Lower leg skin (tissue), 3 donors: ENCODE measurements around the gene NIPSNAP2.

Experiments
- POLR2A ChIP-seq, 2 donors: fragments of 450-650 bp; IDR thresholded peaks; one replicate each; pipeline ENCODE4 v1.6.1; 2016 to 2017; ENCODE audit warnings: antibody characterized with exemption in 2 of 2, mild to moderate bottlenecking in 1 of 2, moderate library complexity in 1 of 2
- TF ChIP-seq, protein P1 (sequence below), 3 donors: fragments of 450-650 bp; IDR thresholded peaks; one replicate each; pipeline ENCODE4 v1.5.1; 2016; ENCODE audit warnings: antibody characterized with exemption in 3 of 3, mild to moderate bottlenecking in 3 of 3, moderate library complexity in 2 of 3

- TF ChIP-seq, protein P1, sequence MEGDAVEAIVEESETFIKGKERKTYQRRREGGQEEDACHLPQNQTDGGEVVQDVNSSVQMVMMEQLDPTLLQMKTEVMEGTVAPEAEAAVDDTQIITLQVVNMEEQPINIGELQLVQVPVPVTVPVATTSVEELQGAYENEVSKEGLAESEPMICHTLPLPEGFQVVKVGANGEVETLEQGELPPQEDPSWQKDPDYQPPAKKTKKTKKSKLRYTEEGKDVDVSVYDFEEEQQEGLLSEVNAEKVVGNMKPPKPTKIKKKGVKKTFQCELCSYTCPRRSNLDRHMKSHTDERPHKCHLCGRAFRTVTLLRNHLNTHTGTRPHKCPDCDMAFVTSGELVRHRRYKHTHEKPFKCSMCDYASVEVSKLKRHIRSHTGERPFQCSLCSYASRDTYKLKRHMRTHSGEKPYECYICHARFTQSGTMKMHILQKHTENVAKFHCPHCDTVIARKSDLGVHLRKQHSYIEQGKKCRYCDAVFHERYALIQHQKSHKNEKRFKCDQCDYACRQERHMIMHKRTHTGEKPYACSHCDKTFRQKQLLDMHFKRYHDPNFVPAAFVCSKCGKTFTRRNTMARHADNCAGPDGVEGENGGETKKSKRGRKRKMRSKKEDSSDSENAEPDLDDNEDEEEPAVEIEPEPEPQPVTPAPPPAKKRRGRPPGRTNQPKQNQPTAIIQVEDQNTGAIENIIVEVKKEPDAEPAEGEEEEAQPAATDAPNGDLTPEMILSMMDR (IDR thresholded peaks at IDR 0.05): no peak
- TF ChIP-seq POLR2A (IDR thresholded peaks at IDR 0.05): no peak
Observed at GRCh38 chr7:56028942-56029630, 64.7 kb downstream of the NIPSNAP2 start.
